ENCODE results near the gene HOXC12.

HOXC12 gene

GRCh38 chr12:54003625-54004024, 48.9 kb downstream of the HOXC12 start:
- ChIA-PET CTCF (interaction anchor here (0.6 to 7.9 kb wide), 8 partner anchors 14 to 302 kb away, joined by 3 to 111 read pairs (median 29); partner anchors contain the start of gene HOXC10), POLR2A (interaction anchor here (0.8 kb wide), 1 partner anchor 14 kb away, joined by 3 read pairs; no protein-coding TSS in a partner anchor)
- Histone ChIP-seq H3K9me3 (ENCODE audit: control insufficient read depth, insufficient read depth, low read depth, low read length) (no peaks in the 10 kb centered on the region), H3K27ac (ENCODE audit: extremely low read depth, low read depth, low read length) (no peak overlapping the region), H3K4me1 (ENCODE audit: control insufficient read depth, insufficient read depth, low read length) (peaks cover 36% of the 10 kb centered on the region), H3K36me3 (ENCODE audit: control insufficient read depth in 2 of 2, insufficient read depth in 1 of 2, low read length in 2 of 2) (peaks cover 8 to 15% of the 10 kb centered on the region in 2 experiments; a peak in 2 of 3 replicates), H3K4me3 (ENCODE audit: low read depth, low read length) (no peak overlapping the region)
- TF ChIP-seq ZNF341 (tag by site-specific recombination; IDR thresholded peaks at IDR 0.05; ENCODE audit: low read depth) (peak; percentile 54), ZNF133 (tag by site-specific recombination; IDR thresholded peaks at IDR 0.05) (no peak), ZNF76 (tag by site-specific recombination; IDR thresholded peaks at IDR 0.05; ENCODE audit: borderline replicate concordance, low read depth) (peak; percentile 42; the same call in 1 of the 2 replicates), ZNF266 (tag by site-specific recombination; IDR thresholded peaks at IDR 0.05; ENCODE audit: low read depth) (no peak), ZNF354C (tag by site-specific recombination; IDR thresholded peaks at IDR 0.05; ENCODE audit: borderline replicate concordance, low read depth) (no peak), ZNF366 (tag by site-specific recombination; conservative IDR thresholded peaks at IDR 0.05) (peak; percentile 94), ZNF701 (tag by site-specific recombination; IDR thresholded peaks at IDR 0.05) (no peak), PRDM6 (tag by site-specific recombination; IDR thresholded peaks at IDR 0.05) (no peak), ZNF626 (tag by site-specific recombination; IDR thresholded peaks at IDR 0.05) (no peak), ZFHX2 (tag by site-specific recombination; conservative IDR thresholded peaks at IDR 0.05) (0 out of 2 replicates have a peak, but pooled peaks have one; percentile 17), ZNF140 (tag by site-specific recombination; IDR thresholded peaks at IDR 0.05) (no peak), ZNF501 (tag by site-specific recombination; IDR thresholded peaks at IDR 0.05) (no peak), KLF1 (tag by site-specific recombination; IDR thresholded peaks at IDR 0.05) (no peak), ZNF37A (tag by site-specific recombination; IDR thresholded peaks at IDR 0.05) (no peak), ZNF292 (tag by site-specific recombination; IDR thresholded peaks at IDR 0.05; ENCODE audit: borderline replicate concordance, low read depth) (no peak), IKZF3 (tag by site-specific recombination; IDR thresholded peaks at IDR 0.05) (peak; percentile 65; the same call in 1 of the 2 replicates), ZNF174 (tag by site-specific recombination; IDR thresholded peaks at IDR 0.05) (no peak), ZNF398 (tag by site-specific recombination; IDR thresholded peaks at IDR 0.05) (no peak), ZNF184 (tag by site-specific recombination; IDR thresholded peaks at IDR 0.05) (no peak), KLF7 (tag by site-specific recombination; IDR thresholded peaks at IDR 0.05; ENCODE audit: borderline replicate concordance) (no peak), ZBTB48 (tag by site-specific recombination; IDR thresholded peaks at IDR 0.05) (peak; percentile 82), ZNF621 (tag by site-specific recombination; IDR thresholded peaks at IDR 0.05) (no peak), ZFP69B (tag by site-specific recombination; IDR thresholded peaks at IDR 0.05) (no peak), ZNF600 (tag by site-specific recombination; IDR thresholded peaks at IDR 0.05) (peak; percentile 41; the same call in 1 of the 2 replicates), ZNF280D (tag by site-specific recombination; IDR thresholded peaks at IDR 0.05) (no peak), GLIS1 (tag by site-specific recombination; IDR thresholded peaks at IDR 0.05) (no peak), ZBTB17 (tag by site-specific recombination; IDR thresholded peaks at IDR 0.05) (peak; percentile 54; the same call in 1 of the 2 replicates), ZNF311 (tag by site-specific recombination; IDR thresholded peaks at IDR 0.05; ENCODE audit: borderline replicate concordance) (no peak), ZBTB10 (tag by site-specific recombination; IDR thresholded peaks at IDR 0.05) (no peak), GLI2 (tag by site-specific recombination; IDR thresholded peaks at IDR 0.05; ENCODE audit: borderline replicate concordance, low read depth) (no peak), PRDM1 (tag by site-specific recombination; IDR thresholded peaks at IDR 0.05) (peak; percentile 77; the same call in 1 of the 2 replicates)

Measured in HEK293 (cell line).